ENCODE data around the gene POU2AF1.

POU2AF1 gene

GRCh38 chr11:111408789-111409727 is 30.0 kb upstream of the POU2AF1 start:
- no peak for DNase-seq (ENCODE audit: extremely low read depth, insufficient read length)
- Histone ChIP-seq H3K4me3 (replicated peaks; ENCODE audit: low read depth, low read length) (no peak overlapping the region), H3K27me3 (replicated peaks; ENCODE audit: control insufficient read depth, insufficient read depth, low read length) (no peaks in the 10 kb centered on the region), H3K36me3 (ENCODE audit: control insufficient read depth, insufficient read depth, low read length) (no peaks in the 10 kb centered on the region)
- no peak for TF ChIP-seq CTCF (IDR thresholded peaks at IDR 0.05; ENCODE audit: insufficient read depth, low read length, poor library complexity, severe bottlenecking)

DNA sequence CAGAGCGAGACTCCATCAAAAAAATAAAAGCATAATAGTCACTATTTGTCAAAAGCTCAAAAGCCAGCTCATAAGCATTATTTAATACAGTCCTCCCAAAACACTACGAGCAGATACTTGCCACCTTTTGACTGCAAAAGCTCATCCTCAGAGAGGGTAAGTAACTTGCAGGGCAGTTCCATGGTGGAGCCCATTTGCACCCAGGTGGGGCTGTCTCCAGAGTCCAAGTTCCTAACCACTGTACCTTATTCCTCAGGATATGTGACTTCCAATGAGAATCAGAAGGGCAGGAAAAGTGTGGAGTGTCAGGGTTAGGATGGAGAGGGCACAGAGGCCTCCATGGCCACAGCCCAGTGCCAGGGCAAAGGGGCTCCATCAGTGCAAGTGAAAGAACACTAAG is 28.6 kb upstream of the POU2AF1 start:
- Histone ChIP-seq H3K27me3 (replicated peaks; ENCODE audit: control insufficient read depth, insufficient read depth, low read length) (no peaks in the 10 kb centered on the region), H3K4me3 (replicated peaks; ENCODE audit: low read depth, low read length) (no peak overlapping the region), H3K36me3 (ENCODE audit: control insufficient read depth, insufficient read depth, low read length) (no peaks in the 10 kb centered on the region)
- TF ChIP-seq CTCF (IDR thresholded peaks at IDR 0.05; ENCODE audit: insufficient read depth, low read length, poor library complexity, severe bottlenecking): no peak
- no peak for DNase-seq (ENCODE audit: extremely low read depth, insufficient read length)

DNA sequence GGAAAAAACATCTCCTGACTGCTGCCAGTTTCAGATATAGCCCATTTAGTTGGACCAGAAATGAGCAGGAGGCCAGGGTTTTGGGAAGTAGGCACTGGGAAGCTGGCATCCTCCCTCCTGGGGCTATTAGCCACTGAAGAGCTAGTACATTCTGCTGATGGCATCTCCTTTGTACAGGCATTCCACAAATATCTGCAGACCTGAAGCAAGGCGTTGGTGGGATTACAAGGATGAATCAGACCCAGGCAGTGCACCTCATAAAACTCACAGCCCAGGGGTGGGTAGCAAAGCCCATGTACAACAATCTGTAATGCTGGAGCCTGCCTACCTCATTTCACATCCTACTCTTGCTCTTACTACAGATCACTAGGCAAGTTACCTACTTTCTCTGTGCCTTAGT is 27.5 kb upstream of the POU2AF1 start:
- DNase-seq (ENCODE audit: extremely low read depth, insufficient read length): no peak
- TF ChIP-seq CTCF (IDR thresholded peaks at IDR 0.05; ENCODE audit: insufficient read depth, low read length, poor library complexity, severe bottlenecking): no peak
- H3K4me3 ChIP-seq (replicated peaks; ENCODE audit: low read depth, low read length): no peak overlapping the region
- no peaks in the 10 kb centered on the region for H3K27me3 ChIP-seq (replicated peaks; ENCODE audit: control insufficient read depth, insufficient read depth, low read length)
- no peaks in the 10 kb centered on the region for H3K36me3 ChIP-seq (ENCODE audit: control insufficient read depth, insufficient read depth, low read length)

- DNase-seq (ENCODE audit: extremely low read depth, insufficient read length): no peak
- H3K4me3 ChIP-seq (replicated peaks; ENCODE audit: low read depth, low read length): no peak overlapping the region
- no peaks in the 10 kb centered on the region for H3K36me3 ChIP-seq (ENCODE audit: control insufficient read depth, insufficient read depth, low read length)
- TF ChIP-seq CTCF (IDR thresholded peaks at IDR 0.05; ENCODE audit: insufficient read depth, low read length, poor library complexity, severe bottlenecking): no peak
- no peaks in the 10 kb centered on the region for H3K27me3 ChIP-seq (replicated peaks; ENCODE audit: control insufficient read depth, insufficient read depth, low read length)
Observed at GRCh38 chr11:111406091-111406490, 27.0 kb upstream of the POU2AF1 start.

DNA sequence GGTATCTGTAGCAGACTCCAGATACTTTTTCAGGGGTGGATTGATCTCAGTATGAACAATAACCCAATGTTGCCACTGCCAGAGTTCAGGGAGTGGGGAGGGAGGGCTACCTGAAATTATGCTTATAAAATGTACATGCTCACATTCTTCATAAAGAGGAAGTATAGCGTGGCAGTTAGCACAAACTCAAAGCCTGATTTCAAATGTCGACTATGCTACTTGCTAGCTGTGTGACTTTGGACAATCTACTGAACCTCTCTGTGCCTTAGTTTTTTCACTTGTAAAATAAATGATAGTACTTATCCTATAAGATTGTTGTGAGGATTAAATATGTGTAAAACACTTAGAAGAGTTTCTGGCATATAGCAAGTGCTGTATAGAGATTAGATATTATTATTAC is 26.5 kb upstream of the POU2AF1 start:
- H3K4me3 ChIP-seq (replicated peaks; ENCODE audit: low read depth, low read length): no peak overlapping the region
- DNase-seq (ENCODE audit: extremely low read depth, insufficient read length): no peak
- no peak for TF ChIP-seq CTCF (IDR thresholded peaks at IDR 0.05; ENCODE audit: insufficient read depth, low read length, poor library complexity, severe bottlenecking)
- H3K27me3 ChIP-seq (replicated peaks; ENCODE audit: control insufficient read depth, insufficient read depth, low read length): no peaks in the 10 kb centered on the region
- H3K36me3 ChIP-seq (ENCODE audit: control insufficient read depth, insufficient read depth, low read length): no peaks in the 10 kb centered on the region
